Skeletal muscle cell (primary cell): ENCODE measurements around the gene CYP19A1.

ENCODE experiments used
- DNase-seq: peaks from one replicate; pipeline ENCODE4 v3.0.0-alpha.2; 2010; ENCODE audit warnings: low read depth
- H3K4me3 ChIP-seq: 2 replicates; pipeline ENCODE4 v1.5.1; 2011; ENCODE audit warnings: low read depth, mild to moderate bottlenecking, control low read depth, low read length, moderate library complexity

CYP19A1 gene

GRCh38 chr15:51338496-51338895, at the start of gene CYP19A1:
CYP19A1 (minus strand) TSS chr15:51338596; CDS start chr15:51242912, 95,684 bp downstream.
- no peak within 1 kb of the TSS for H3K4me3 ChIP-seq
- no peak for DNase-seq

DNA sequence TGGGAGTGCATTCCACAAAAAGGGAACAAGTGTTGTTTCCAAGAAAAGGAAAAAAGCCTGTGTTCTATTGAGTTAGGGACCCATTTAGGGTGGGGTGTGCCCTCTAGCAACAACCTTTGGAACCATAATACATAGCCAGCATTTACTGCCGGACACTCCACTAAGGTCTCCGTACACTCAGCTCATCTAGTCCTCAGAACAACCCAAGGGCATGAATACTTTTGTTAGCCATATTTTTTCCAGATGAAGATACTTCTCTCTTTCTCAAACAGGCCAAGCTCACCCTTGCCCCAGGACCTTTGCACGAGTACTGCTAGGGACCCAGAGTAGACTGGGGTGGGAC, 49.3 kb upstream of the CYP19A1 start:
- DNase-seq = no peak
- no peak overlapping the region for H3K4me3 ChIP-seq

GRCh38 chr15:51386960-51387698, 48.7 kb upstream of the CYP19A1 start:
- no peak for DNase-seq

GRCh38 chr15:51386486-51386885, 48.1 kb upstream of the CYP19A1 start:
- H3K4me3 ChIP-seq = no peak overlapping the region
- no peak for DNase-seq

More at GRCh38 chr15:51386960-51387698, 48.7 kb upstream of the CYP19A1 start:
- H3K4me3 ChIP-seq = no peak overlapping the region

DNA sequence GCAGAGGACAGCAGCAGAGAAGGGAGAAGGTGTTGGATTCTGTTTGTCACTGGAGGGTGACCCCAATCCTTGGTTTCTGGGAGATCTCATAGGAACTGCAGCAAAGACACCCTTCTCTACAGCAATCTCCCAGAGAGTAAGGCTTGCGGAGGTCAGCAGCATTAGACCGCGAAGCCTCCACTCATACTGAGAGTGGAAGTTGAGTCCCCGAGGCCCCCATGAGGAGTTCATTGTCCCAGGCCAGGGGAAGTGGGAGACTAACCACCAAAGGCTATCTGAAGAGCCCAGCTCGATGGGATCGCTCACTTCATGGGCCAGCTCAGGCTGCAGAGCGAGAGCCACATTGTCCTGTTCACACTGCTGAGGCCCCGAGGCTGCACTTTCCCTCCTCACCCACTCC, 47.6 kb upstream of the CYP19A1 start:
- DNase-seq = no peak
- no peak overlapping the region for H3K4me3 ChIP-seq

- H3K4me3 ChIP-seq = no peak overlapping the region
- DNase-seq = no peak
Measured at GRCh38 chr15:51382787-51383186, 44.4 kb upstream of the CYP19A1 start.

DNA sequence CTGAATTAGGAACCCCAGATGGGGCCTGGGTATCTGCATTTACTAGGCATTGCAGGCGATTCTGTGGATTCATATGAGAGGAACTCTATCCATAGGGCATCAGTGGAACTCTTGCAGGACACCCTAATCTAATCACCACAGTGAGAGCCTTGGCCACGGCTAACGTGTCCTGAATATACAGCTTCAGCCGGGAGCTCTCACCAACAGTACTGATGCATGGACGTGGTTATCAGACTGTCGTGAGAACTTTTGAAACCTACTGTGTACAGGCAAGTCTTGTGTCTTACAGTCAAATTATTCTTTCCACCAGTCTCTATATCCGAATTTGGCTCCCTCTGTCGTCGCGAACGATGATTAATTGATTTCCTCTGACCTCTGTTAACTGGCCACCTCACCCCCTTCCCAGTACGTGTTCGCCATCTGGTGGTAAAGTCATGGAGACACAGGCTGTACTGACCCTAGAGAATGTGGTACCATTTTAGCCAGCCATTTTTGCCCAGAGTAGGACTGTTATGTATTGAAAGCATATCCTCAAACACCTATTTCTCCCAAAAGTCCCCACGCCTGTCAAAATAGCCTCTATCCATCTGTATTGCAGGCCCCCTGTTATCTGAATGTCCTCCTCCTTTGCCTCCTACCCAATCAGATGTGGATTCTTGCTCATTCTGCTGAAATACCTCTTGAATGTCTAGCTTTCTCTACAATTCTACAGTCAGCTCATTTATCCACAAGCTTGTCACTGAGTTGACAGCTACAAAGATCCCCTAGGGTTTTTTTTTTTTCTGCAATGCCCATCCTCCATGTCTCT, 42.8 kb upstream of the CYP19A1 start:
- H3K4me3 ChIP-seq = no peak overlapping the region
- no peak for DNase-seq

- DNase-seq = no peak
- H3K4me3 ChIP-seq = no peak overlapping the region
Measured at GRCh38 chr15:51379390-51379789, 41.0 kb upstream of the CYP19A1 start.

DNA sequence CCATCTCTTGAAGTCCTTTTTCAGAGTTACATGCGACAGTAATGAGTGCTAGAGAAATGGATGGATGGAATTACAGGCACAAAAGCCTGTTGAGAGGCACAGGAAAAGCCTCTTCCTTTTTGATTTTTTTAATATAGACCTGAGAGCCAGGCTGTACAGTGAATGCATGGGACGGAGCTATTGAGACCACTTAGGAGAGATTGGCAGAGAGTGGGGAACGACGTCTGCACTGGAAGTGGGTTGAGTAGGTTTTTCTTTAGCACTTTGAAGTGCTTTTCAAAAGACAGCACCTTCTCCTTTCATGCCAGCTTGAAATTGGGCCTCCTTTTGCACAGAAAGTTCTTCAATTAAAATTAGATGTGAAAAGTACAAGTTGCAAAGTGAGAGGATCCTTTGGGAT, 40.0 kb upstream of the CYP19A1 start:
- no peak for DNase-seq
- H3K4me3 ChIP-seq = no peak overlapping the region

DNA sequence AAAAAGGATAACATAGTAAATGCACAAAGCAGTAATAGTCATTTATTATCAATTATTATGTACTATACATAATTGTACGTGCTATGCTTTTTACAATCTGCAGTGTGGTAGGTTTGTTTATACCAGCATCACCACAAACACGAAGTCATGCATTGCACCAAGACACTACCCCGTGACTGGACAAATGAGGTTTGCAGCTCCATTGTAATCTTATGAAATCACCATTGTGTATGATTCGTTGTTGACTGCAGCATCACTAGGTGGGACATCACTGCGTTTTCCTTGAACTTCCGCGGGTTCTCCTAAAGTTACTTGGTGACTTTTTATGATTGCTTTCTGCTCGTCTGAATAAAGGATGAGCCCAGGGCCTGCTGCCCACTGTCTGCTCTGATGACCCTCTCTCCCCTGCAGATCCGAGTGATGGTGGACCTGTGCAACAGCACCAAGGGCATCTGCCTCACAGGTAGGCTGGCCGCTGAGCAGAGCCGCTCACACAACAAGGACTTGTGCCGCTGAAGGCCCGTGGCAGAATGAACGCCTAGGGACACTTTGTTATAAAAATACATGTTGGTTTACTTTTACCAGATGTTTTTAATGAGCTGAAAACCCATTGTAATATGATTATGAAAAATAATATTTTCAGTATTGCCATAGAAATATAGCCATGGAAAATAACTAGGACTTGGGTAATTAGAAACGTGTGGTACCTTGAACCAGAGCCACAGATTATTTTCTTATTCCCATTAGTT, 38.8 kb upstream of the CYP19A1 start:
- DNase-seq = peak; percentile 53
- no peak overlapping the region for H3K4me3 ChIP-seq

GRCh38 chr15:51375966-51376640, 37.7 kb upstream of the CYP19A1 start:
- no peak overlapping the region for H3K4me3 ChIP-seq
- DNase-seq = no peak

GRCh38 chr15:51374131-51374530, 35.7 kb upstream of the CYP19A1 start:
- DNase-seq = no peak
- H3K4me3 ChIP-seq = no peak overlapping the region

DNA sequence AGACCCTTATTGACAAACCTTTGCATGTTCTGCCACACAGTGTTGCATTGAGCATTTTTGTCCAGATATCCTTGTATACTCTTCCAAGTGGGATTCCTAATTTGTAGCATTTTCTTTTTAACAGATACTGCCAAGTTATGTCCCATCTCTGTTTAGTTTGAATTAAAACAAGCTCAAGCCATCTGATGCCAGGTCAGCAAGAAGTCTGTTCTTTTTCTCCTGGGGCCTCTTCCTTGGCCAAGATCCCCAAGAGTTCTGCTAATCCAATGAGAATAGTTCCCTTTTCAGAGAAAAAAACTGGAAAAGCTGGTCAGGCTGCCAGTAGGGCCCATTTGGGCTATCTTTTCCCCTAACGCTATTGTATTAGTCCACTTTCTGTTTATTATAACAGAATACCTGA, 32.9 kb upstream of the CYP19A1 start:
- H3K4me3 ChIP-seq = no peak overlapping the region
- DNase-seq = no peak

DNA sequence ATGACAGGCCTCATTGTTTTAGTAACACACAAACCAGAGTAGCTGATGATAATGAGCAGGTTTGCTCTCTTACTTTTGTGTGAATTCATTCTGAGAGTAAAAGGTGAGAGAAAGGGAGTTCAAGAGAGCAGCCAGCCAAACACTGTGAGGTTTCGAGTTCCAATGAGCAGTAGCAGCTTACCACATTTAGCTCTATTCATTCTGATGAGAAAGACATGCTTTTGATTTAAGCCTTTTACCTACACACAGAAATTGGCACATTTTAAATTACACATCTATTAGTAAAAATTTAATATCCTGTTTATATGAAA, 31.0 kb upstream of the CYP19A1 start:
- DNase-seq = no peak
- H3K4me3 ChIP-seq = no peak overlapping the region

- no peak overlapping the region for H3K4me3 ChIP-seq
- DNase-seq = peak; percentile 48
Measured at GRCh38 chr15:51368751-51369450, 30.5 kb upstream of the CYP19A1 start.

DNA sequence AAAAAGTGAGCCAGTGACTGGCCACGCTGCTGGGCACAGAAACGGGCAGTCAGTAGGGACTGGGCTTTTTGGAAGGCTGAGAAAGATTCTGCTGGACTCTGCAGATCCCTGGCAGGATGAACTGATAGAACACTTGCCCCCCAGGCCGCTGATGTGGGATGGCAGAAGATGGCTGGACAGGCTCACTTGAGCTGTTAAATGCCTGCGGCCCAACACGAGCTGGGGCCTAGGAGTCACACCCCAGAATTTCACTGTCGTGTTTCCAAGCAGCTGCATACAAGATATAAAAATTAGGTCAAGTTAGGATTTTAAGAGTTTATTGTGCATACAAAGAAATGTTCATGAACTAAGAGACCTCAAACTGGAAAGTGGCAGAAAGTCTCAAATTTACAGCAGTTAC, 29.9 kb upstream of the CYP19A1 start:
- no peak overlapping the region for H3K4me3 ChIP-seq
- no peak for DNase-seq

DNA sequence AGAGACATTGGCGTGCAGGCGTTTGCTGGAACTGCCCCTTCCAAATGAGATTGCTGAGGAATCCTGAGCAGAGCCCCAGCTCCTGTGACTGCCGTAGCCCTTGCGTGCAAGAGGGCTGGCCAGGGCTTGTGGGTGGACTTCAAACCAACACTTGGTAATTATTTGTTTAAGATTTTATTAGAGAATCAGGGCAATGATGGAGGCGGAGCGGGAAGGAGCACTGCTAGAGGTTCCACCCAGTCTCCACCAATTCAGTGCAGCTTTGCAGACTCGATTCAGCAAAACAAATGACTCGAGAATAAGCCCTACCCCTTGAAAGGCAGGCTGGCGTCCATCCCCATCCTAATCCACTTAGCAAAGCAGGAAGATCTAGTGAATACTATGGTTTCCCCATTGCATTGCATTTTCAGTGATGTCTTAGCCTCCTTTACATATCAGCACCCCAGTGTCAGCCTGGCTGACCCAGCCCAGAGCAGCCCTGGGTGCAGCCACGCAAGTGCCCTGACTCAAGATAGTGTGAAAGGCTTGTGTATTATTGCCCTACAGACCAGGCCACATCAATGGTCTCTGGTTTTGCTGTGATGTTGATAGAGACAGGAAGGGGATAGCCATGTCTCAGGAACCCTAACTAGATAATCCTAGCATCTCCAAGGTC, 29.1 kb upstream of the CYP19A1 start:
- no peak for DNase-seq

GRCh38 chr15:51366920-51367319, 28.5 kb upstream of the CYP19A1 start:
- no peak overlapping the region for H3K4me3 ChIP-seq
- DNase-seq = no peak

More for the DNA sequence above, 29.1 kb upstream of the CYP19A1 start:
- no peak overlapping the region for H3K4me3 ChIP-seq

DNA sequence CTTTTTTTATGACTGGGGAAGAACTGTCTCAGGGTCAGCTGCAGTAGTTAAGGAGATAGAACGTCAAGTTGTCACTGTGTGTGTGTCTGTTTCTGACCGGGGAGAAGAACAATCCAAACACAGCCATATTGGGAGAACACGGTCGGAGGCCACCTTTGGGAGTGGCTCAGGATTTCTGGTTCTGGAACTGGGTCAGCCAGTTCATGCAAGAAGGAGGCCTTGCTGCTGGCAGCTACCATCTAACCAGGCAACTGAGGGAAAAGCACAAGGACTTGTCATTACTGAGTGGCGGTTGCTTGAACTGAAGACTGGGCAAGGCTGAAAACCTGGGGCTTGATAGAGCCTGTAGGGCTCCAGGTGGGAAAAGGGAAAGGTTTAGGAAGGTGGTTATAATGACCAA, 27.7 kb upstream of the CYP19A1 start:
- DNase-seq = no peak
- no peak overlapping the region for H3K4me3 ChIP-seq
